ENCODE data around the gene LINC00237.

- TF ChIP-seq POLR2A (IDR thresholded peaks at IDR 0.05) (no peak), CTCF (IDR thresholded peaks at IDR 0.05) (no peak)
Measured at GRCh38 chr20:21124190-21124589, 18.0 kb upstream of the LINC00237 start.
